CD14-positive monocyte (primary cell): ENCODE measurements around the gene KCNN4. TPM values are rescaled to one million over a fixed set of nuclear protein-coding genes. Genes with fewer than 3 reads are reported as not detected.

Source experiments
- DNase-seq, 3 donors: peaks; one replicate each; pipeline ENCODE4 v3.0.0-alpha.2; 2011 to 2022
- H2AFZ ChIP-seq: 2 replicates; pipeline ENCODE4 v1.6.0; 2012; ENCODE audit warnings: mild to moderate bottlenecking, low read depth, low read length, inconsistent platforms; ENCODE audit not compliant: insufficient read depth, poor library complexity, severe bottlenecking
- H3K27ac ChIP-seq, 2 donors: 1 replicate in 1 of 2; 2 replicates in 1 of 2; pipeline ENCODE4 v1.5.1; 2012 to 2013; ENCODE audit warnings: low read length in 2 of 2, control low read depth in 1 of 2, inconsistent platforms in 1 of 2, low read depth in 1 of 2, mild to moderate bottlenecking in 1 of 2
- H3K27me3 ChIP-seq, 2 donors: one replicate each; pipeline versions ENCODE4 v1.6.0 to v1.6.1; 2011 to 2013; ENCODE audit warnings: low read length in 2 of 2; ENCODE audit not compliant: control insufficient read depth in 2 of 2, insufficient read depth in 2 of 2
- H3K36me3 ChIP-seq, 2 donors: replicated peaks in 1 of 2; 1 replicate in 1 of 2; 2 replicates in 1 of 2; pipeline versions ENCODE4 v1.5.1 to v1.6.1; 2012 to 2013; ENCODE audit warnings: low read length in 2 of 2, control low read depth in 1 of 2, inconsistent platforms in 1 of 2, mild to moderate bottlenecking in 1 of 2; ENCODE audit not compliant: insufficient read depth in 2 of 2, control insufficient read depth in 1 of 2
- H3K4me1 ChIP-seq, 2 donors: 1 replicate in 1 of 2; 2 replicates in 1 of 2; pipeline versions ENCODE4 v1.5.1 to v1.6.1; 2012 to 2013; ENCODE audit warnings: low read length in 2 of 2, control low read depth in 1 of 2, inconsistent platforms in 1 of 2, mild to moderate bottlenecking in 1 of 2, moderate library complexity in 1 of 2; ENCODE audit not compliant: insufficient read depth in 2 of 2, control insufficient read depth in 1 of 2
- H3K4me2 ChIP-seq: replicated peaks from 2 replicates; pipeline ENCODE3; 2012; ENCODE audit warnings: low read length, moderate library complexity, mild to moderate bottlenecking; ENCODE audit not compliant: poor library complexity, severe bottlenecking; ENCODE audit errors: extremely low read depth
- H3K4me3 ChIP-seq, 3 experiments: fragments of 200-600 bp in 1 of 3; sonication (generic) in 1 of 3; replicated peaks in 1 of 3; 1 replicate in 2 of 3; 2 replicates in 1 of 3; pipeline ENCODE4 v1.5.1; 2011 to 2013; ENCODE audit warnings: low read length in 3 of 3, mild to moderate bottlenecking in 3 of 3, control low read depth in 2 of 3, low read depth in 2 of 3, inconsistent platforms in 1 of 3, moderate library complexity in 1 of 3
- H3K79me2 ChIP-seq: 2 replicates; pipeline ENCODE4 v1.6.0; 2012; ENCODE audit warnings: mild to moderate bottlenecking, control low read depth, inconsistent platforms, low read length, moderate library complexity; ENCODE audit not compliant: insufficient read depth
- H3K9ac ChIP-seq: 2 replicates; pipeline ENCODE4 v1.6.0; 2017; ENCODE audit warnings: low read length, mild to moderate bottlenecking; ENCODE audit not compliant: insufficient read depth, poor library complexity, severe bottlenecking
- H3K9me3 ChIP-seq, 2 donors: replicated peaks in 1 of 2; 1 replicate in 1 of 2; 2 replicates in 1 of 2; pipeline versions ENCODE4 v1.5.1 to v1.6.1; 2012 to 2013; ENCODE audit warnings: low read length in 2 of 2, control low read depth in 1 of 2; ENCODE audit not compliant: control insufficient read depth in 1 of 2, insufficient read depth in 1 of 2
- H4K20me1 ChIP-seq: 2 replicates; pipeline ENCODE4 v1.6.0; 2012; ENCODE audit warnings: mild to moderate bottlenecking, low read length, control low read depth, moderate library complexity; ENCODE audit not compliant: insufficient read depth
- H3K27ac Mint-ChIP-seq, 7 donors: one replicate each; pipeline ENCODE4 v1.8.0; 2020; ENCODE audit warnings: mild to moderate bottlenecking in 7 of 7, mixed read lengths in 7 of 7, moderate library complexity in 6 of 7, inconsistent platforms in 2 of 7
- H3K27me3 Mint-ChIP-seq, 3 donors: one replicate each; pipeline ENCODE4 v1.8.0; 2021 to 2022; ENCODE audit warnings: low read depth in 3 of 3, mild to moderate bottlenecking in 3 of 3, mixed read lengths in 3 of 3, moderate library complexity in 3 of 3, inconsistent platforms in 1 of 3
- H3K36me3 Mint-ChIP-seq, 2 donors: one replicate each; pipeline ENCODE4 v1.8.0; 2020; ENCODE audit warnings: mixed read lengths in 2 of 2, inconsistent platforms in 1 of 2, mild to moderate bottlenecking in 1 of 2
- H3K4me1 Mint-ChIP-seq: one replicate; pipeline ENCODE4 v1.8.0; 2020; ENCODE audit warnings: mild to moderate bottlenecking, mixed read lengths
- H3K4me3 Mint-ChIP-seq, 2 donors: one replicate each; pipeline ENCODE4 v1.8.0; 2020; ENCODE audit warnings: mild to moderate bottlenecking in 2 of 2, mixed read lengths in 2 of 2, moderate library complexity in 1 of 2
- H3K9me3 Mint-ChIP-seq, 7 donors: one replicate each; pipeline ENCODE4 v1.8.0; 2020 to 2022; ENCODE audit warnings: mixed read lengths in 7 of 7, mild to moderate bottlenecking in 6 of 7, moderate library complexity in 6 of 7, inconsistent platforms in 2 of 7
- CTCF ChIP-seq: fragments of 200-600 bp; IDR thresholded peaks from one replicate; pipeline ENCODE4 v1.8.0; 2022; ENCODE audit warnings: antibody characterized with exemption, mild to moderate bottlenecking
- WGBS: methylation state at CpG from one replicate; pipeline ENCODE4 v1.1.5; 2013; ENCODE audit warnings: missing lambda C conversion rate; ENCODE audit not compliant: insufficient coverage; 5-methylcytosine and 5-hydroxymethylcytosine counted together
- intact Hi-C, 2 donors: fragments of 100-400 bp; cut with micrococcal nuclease; formaldehyde crosslinking; loops; one replicate each; pipeline versions ENCODE4 v1.15.0 to v1.15.1; 2023
- polyA minus RNA-seq: library from RNA; depleted of rRNA, polyadenylated mRNA; stranded (reverse); fragments of >200 nt; gene quantifications from 2 replicates; pipeline ENCODE4 v1.2.3, GENCODE V29; 2012
- polyA plus RNA-seq, 3 donors: library from polyadenylated mRNA; depleted of rRNA in 1 of 3; unstranded in 2 of 3; stranded (reverse) in 1 of 3; fragments of 300-500 nt in 2 of 3; fragments of >200 nt in 1 of 3; fragmentation: Illumina TruSeq in 2 of 3; gene quantifications; 1 replicate in 2 of 3; 2 replicates in 1 of 3; pipeline ENCODE4 v1.2.3, GENCODE V29; 2012 to 2021
- total RNA-seq, 12 experiments: library from RNA in 1 of 12; stranded (reverse) in 1 of 12; fragments of 120-200 nt in 1 of 12; gene quantifications; one replicate each; pipeline ENCODE4 v1.2.4 and lab custom pipeline; 2013 to 2026; ENCODE audit warnings: mixed read lengths in 6 of 12, inconsistent platforms in 1 of 12

Gene KCNN4
- 13.3 TPM for total RNA-seq (2013)
- polyA plus RNA-seq, result 10 to 100 TPM; 12.9 to 70.4 (median 17.1) TPM
- polyA minus RNA-seq, result 28.4 and 45.2 TPM in 2 replicates
- 23.5 to 115 (median 59.4) reads per million in 11 experiments for total RNA-seq (lab: John Stamatoyannopoulos, UW)

GRCh38 chr19:43780706-43781525, at the start of gene KCNN4:
KCNN4 (minus strand) TSS chr19:43780973; CDS start chr19:43780861, 112 bp downstream.
- H2AFZ ChIP-seq, result peak within 1 kb of the TSS; percentile 69
- Mint-ChIP-seq H3K27me3 (peaks cover 0 to 5% (median 2%) of the 10 kb centered on the region in 3 donors), H3K27ac (peak within 1 kb of the TSS; percentile 86 to 97 (median 91)), H3K9me3 (peaks cover 0 to 3% (median 0%) of the 10 kb centered on the region in 7 donors), H3K4me1 (peaks cover 86% of the 10 kb centered on the region), H3K4me3 (peak within 1 kb of the TSS; percentile 89 to 96), H3K36me3 (peaks cover 5 to 8% of the 10 kb centered on the region in 2 donors)
- no peaks in the 10 kb centered on the region for H3K27me3 ChIP-seq
- DNase-seq, result peak; percentile 81 to 96 (median 90)
- H3K79me2 ChIP-seq, result peaks cover 60% of the 10 kb centered on the region
- WGBS, result 4% methylated on average over 18 of the region's 19 CpGs
- H4K20me1 ChIP-seq, result no peaks in the 10 kb centered on the region
- H3K4me2 ChIP-seq, result peak within 1 kb of the TSS; percentile 98
- TF ChIP-seq CTCF, result no peak
- peaks cover 70 to 87% of the 10 kb centered on the region in 2 donors for H3K4me1 ChIP-seq
- peak within 1 kb of the TSS; percentile 76 for H3K9ac ChIP-seq
- H3K4me3 ChIP-seq, result peak within 1 kb of the TSS; percentile 58 to 85 (median 58)
- H3K36me3 ChIP-seq, result peaks cover 2 to 7% of the 10 kb centered on the region in 2 donors
- peak within 1 kb of the TSS; percentile 81 to 85 for H3K27ac ChIP-seq
- intact Hi-C loops, result loop anchor here in 1 of 2 donors (10.0 kb wide), 1 partner anchor 116 kb away; no protein-coding TSS in a partner anchor
- H3K9me3 ChIP-seq, result no peaks in the 10 kb centered on the region
